ENCODE results near the gene SV2A.

DNA sequence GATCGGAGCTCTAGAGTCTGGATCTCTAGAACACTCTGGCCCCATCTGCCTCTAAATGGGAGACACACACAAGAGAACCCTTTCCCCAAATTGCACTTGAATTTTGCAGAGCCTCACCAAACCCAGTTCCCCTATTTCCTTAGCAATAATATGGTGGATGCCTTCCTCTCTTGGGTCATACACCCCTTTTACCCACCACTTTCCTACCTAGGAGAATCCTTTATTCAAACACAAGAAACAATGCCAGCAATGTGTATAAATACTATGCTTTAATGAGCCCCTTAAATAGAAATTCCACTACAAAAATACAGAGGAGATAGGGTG lies 10.7 kb upstream of the SV2A start:
- TF ChIP-seq, protein P1, sequence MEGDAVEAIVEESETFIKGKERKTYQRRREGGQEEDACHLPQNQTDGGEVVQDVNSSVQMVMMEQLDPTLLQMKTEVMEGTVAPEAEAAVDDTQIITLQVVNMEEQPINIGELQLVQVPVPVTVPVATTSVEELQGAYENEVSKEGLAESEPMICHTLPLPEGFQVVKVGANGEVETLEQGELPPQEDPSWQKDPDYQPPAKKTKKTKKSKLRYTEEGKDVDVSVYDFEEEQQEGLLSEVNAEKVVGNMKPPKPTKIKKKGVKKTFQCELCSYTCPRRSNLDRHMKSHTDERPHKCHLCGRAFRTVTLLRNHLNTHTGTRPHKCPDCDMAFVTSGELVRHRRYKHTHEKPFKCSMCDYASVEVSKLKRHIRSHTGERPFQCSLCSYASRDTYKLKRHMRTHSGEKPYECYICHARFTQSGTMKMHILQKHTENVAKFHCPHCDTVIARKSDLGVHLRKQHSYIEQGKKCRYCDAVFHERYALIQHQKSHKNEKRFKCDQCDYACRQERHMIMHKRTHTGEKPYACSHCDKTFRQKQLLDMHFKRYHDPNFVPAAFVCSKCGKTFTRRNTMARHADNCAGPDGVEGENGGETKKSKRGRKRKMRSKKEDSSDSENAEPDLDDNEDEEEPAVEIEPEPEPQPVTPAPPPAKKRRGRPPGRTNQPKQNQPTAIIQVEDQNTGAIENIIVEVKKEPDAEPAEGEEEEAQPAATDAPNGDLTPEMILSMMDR (IDR thresholded peaks at IDR 0.05): no peak
- no peak for TF ChIP-seq EP300 (IDR thresholded peaks at IDR 0.05)
